Measurements from ENCODE around the gene PTPRS.

The PTPRS gene

GRCh38 chr19:5324947-5325346, 15.7 kb downstream of the PTPRS start:
- CTCF ChIA-PET: no interaction called here
- no peak overlapping the region for H3K27ac ChIP-seq
- POLR2A ChIA-PET (ENCODE audit: low non-redundant PET): interaction anchor here (0.6 kb wide), 1 partner anchor 8 kb away, joined by 3 read pairs; no protein-coding TSS in a partner anchor
- DNase-seq (ENCODE audit: low spot score): no peak
- TF ChIP-seq CTCF (conservative IDR thresholded peaks at IDR 0.05; ENCODE audit: low read depth): no peak

- no peak overlapping the region for H3K27ac ChIP-seq
- CTCF ChIA-PET: no interaction called here
- no peak for TF ChIP-seq CTCF (conservative IDR thresholded peaks at IDR 0.05; ENCODE audit: low read depth)
- DNase-seq (ENCODE audit: low spot score): no peak
- POLR2A ChIA-PET (ENCODE audit: low non-redundant PET): no interaction called here
Observed at GRCh38 chr19:5323475-5323811, 17.2 kb downstream of the PTPRS start.

- no peak for TF ChIP-seq CTCF (conservative IDR thresholded peaks at IDR 0.05; ENCODE audit: low read depth)
- CTCF ChIA-PET: interaction anchor here (0.7 kb wide), 1 partner anchor 168 kb away, joined by 3 read pairs; no protein-coding TSS in a partner anchor
- DNase-seq (ENCODE audit: low spot score): no peak
- POLR2A ChIA-PET (ENCODE audit: low non-redundant PET): interaction anchor here (0.5 kb wide), 1 partner anchor 13 kb away, joined by 4 read pairs; no protein-coding TSS in a partner anchor
- no peak overlapping the region for H3K27ac ChIP-seq
Observed at GRCh38 chr19:5321851-5322681, 18.5 kb downstream of the PTPRS start.

DNA sequence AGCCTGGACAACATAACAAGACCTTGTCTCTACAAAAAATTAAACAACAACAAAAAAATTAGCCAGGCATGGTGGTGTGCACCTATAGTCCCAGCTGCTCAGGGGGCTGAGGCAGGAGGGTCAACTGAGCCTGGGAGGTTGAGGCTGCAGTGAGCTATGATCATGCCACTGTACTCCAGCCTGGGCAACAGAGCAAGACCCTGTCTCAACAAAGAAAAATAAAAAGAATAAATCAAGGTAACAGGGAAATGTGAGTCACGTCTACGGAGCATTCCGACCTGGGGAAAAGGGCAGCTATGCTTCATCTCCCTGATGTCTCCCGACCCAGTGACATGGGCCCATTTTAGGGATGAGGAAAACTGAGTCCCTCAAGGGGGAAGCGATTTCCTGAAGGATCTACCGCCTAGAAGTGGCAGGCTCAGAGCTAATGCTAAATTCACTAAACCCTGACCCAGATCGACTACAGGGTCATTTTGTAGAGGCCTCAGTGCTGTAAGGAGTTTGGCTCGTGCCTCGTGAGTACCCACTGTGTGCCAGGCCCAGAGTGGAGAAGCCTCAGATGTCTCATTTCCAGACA, 19.5 kb downstream of the PTPRS start:
- TF ChIP-seq CTCF (conservative IDR thresholded peaks at IDR 0.05; ENCODE audit: low read depth): no peak
- no peak overlapping the region for H3K27ac ChIP-seq
- CTCF ChIA-PET: interaction anchor here (0.7 kb wide), 1 partner anchor 167 kb away, joined by 3 read pairs; no protein-coding TSS in a partner anchor
- POLR2A ChIA-PET (ENCODE audit: low non-redundant PET): no interaction called here
- DNase-seq (ENCODE audit: low spot score): no peak

- TF ChIP-seq CTCF (conservative IDR thresholded peaks at IDR 0.05; ENCODE audit: low read depth): no peak
- no peak for DNase-seq (ENCODE audit: low spot score)
- ChIA-PET CTCF (interaction anchor here (0.6 to 0.8 kb wide), 5 partner anchors 9 to 355 kb away, joined by 3 to 5 read pairs (median 4); no protein-coding TSS in a partner anchor), POLR2A (ENCODE audit: low non-redundant PET) (interaction anchor here (0.6 kb wide), 1 partner anchor 1521 kb away, joined by 3 read pairs; no protein-coding TSS in a partner anchor)
- H3K27ac ChIP-seq: no peak overlapping the region
Observed at GRCh38 chr19:5319516-5319915, 21.1 kb downstream of the PTPRS start.

GRCh38 chr19:5318306-5318705, 22.3 kb downstream of the PTPRS start:
- no peak for DNase-seq (ENCODE audit: low spot score)
- no peak for TF ChIP-seq CTCF (conservative IDR thresholded peaks at IDR 0.05; ENCODE audit: low read depth)
- H3K27ac ChIP-seq: no peak overlapping the region
- ChIA-PET POLR2A (ENCODE audit: low non-redundant PET) (no interaction called here), CTCF (interaction anchor here (0.5 kb wide), 1 partner anchor 276 kb away, joined by 3 read pairs; no protein-coding TSS in a partner anchor)
